Hepatocyte (in vitro differentiated cells): ENCODE data around the gene VTN.

Experiments used
- CTCF ChIP-seq: fragments of 200-600 bp; sonication (generic); IDR thresholded peaks from 2 replicates; pipeline ENCODE4 v1.5.1; 2016; ENCODE audit warnings: antibody characterized with exemption, mild to moderate bottlenecking; ENCODE audit not compliant: poor library complexity
- EZH2 ChIP-seq: fragments of 200-600 bp; sonication (generic); IDR thresholded peaks from 2 replicates; pipeline ENCODE4 v1.6.1; 2016; ENCODE audit warnings: antibody characterized with exemption, mild to moderate bottlenecking, borderline replicate concordance
- EZH2phosphoT487 ChIP-seq: fragments of 200-600 bp; sonication (generic); IDR thresholded peaks from one replicate; pipeline ENCODE4 v1.6.1; 2018; ENCODE audit warnings: antibody characterized with exemption, mild to moderate bottlenecking, low read depth, moderate library complexity; ENCODE audit not compliant: unreplicated experiment, severe bottlenecking

DNA sequence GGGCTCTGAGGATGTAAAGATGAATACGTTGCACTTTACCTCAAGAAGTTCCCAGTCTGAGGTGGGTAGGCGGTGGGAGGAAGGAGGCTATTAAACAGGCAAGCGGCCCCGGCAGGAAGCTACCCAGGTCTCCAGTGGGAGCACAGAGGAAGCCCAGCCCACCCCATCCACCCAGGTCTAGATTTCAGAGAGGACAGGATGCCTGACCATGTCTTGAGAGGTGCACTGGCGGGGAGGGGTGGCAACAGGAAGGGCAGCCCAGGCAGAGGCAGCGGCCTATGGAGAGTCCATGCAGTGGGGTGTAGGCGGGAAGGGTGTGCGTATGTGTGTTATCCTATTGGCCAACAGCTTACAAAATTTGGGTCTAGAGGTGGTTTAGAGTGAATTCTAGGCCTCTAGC, 15.3 kb upstream of the VTN start:
- TF ChIP-seq CTCF: no peak
- no peak for TF ChIP-seq EZH2
- no peak for TF ChIP-seq EZH2phosphoT487
